SK-N-SH (cell line): ENCODE results near the gene P3H2. TPM values are rescaled to one million over a fixed set of nuclear protein-coding genes. Genes with fewer than 3 reads are reported as not detected.

Source experiments
- CTCF ChIA-PET: fragments of 300-600, 350-600 bp; formaldehyde crosslinking; extraction: SDS; loops from one replicate; lab custom pipeline; 2021; lab: Yijun Ruan, JAX
- POLR2A ChIA-PET: fragments of 350-600 bp; sonication (Branson Sonifier 250); formaldehyde crosslinking; extraction: SDS; loops from one replicate; lab custom pipeline; 2020; ENCODE audit warnings: antibody characterized with exemption, inconsistent platforms; lab: Yijun Ruan, JAX
- DNase-seq: peaks from one replicate; pipeline ENCODE4 v3.0.0; 2012
- H2AFZ ChIP-seq: fragments of 200-600 bp; sonication (generic); 2 replicates; pipeline ENCODE4 v1.8.1; 2016; ENCODE audit warnings: antibody characterized with exemption, mild to moderate bottlenecking, low read depth
- H3F3A ChIP-seq: fragments of 200-600 bp; sonication (generic); replicated peaks from 2 replicates; pipeline ENCODE3; 2016; ENCODE audit warnings: antibody characterized with exemption, mild to moderate bottlenecking; ENCODE audit not compliant: insufficient read depth
- H3K27ac ChIP-seq, 2 experiments: fragments of 200-500 bp in 1 of 2; fragments of 200-600 bp in 1 of 2; sonication (Bioruptor generic) in 1 of 2; sonication (generic), shearing (Covaris generic) in 1 of 2; 2 replicates each; pipeline versions ENCODE4 v1.5.1 to v1.6.1; 2014 to 2016; ENCODE audit warnings: low read depth in 2 of 2, inconsistent platforms in 1 of 2, low read length in 1 of 2, mild to moderate bottlenecking in 1 of 2, mixed read lengths in 1 of 2
- H3K27me3 ChIP-seq: fragments of 200-600 bp; sonication (generic), shearing (Covaris generic); 2 replicates; pipeline ENCODE4 v1.6.1; 2016; ENCODE audit warnings: mixed run types; ENCODE audit not compliant: insufficient read depth
- H3K36me3 ChIP-seq, 2 experiments: fragments of 200-500 bp in 1 of 2; fragments of 200-600 bp in 1 of 2; sonication (Bioruptor generic) in 1 of 2; sonication (generic) in 1 of 2; replicated peaks in 1 of 2; 2 replicates each; pipeline versions ENCODE3 to v1.5.1; 2014 to 2016; ENCODE audit warnings: low read length in 1 of 2, mild to moderate bottlenecking in 1 of 2; ENCODE audit not compliant: insufficient read depth in 2 of 2, control insufficient read depth in 1 of 2
- H3K4me1 ChIP-seq, 2 experiments: fragments of 200-500 bp in 1 of 2; fragments of 200-600 bp in 1 of 2; sonication (Bioruptor generic) in 1 of 2; sonication (generic), shearing (Covaris generic) in 1 of 2; 2 replicates each; pipeline versions ENCODE4 v1.5.1 to v1.6.1; 2014 to 2016; ENCODE audit warnings: low read depth in 1 of 2, low read length in 1 of 2, mixed run types in 1 of 2; ENCODE audit not compliant: insufficient read depth in 2 of 2, control insufficient read depth in 1 of 2
- H3K4me2 ChIP-seq: fragments of 200-600 bp; sonication (generic), shearing (Covaris generic); 2 replicates; pipeline ENCODE4 v1.6.1; 2017; ENCODE audit warnings: mixed run types
- H3K4me3 ChIP-seq, 2 experiments: fragments of 200-500 bp in 1 of 2; fragments of 200-600 bp in 1 of 2; sonication (Bioruptor generic) in 1 of 2; sonication (generic), shearing (Covaris generic) in 1 of 2; 2 replicates each; pipeline versions ENCODE4 v1.5.1 to v1.8.1; 2014 to 2016; ENCODE audit warnings: low read depth in 2 of 2, inconsistent platforms in 1 of 2, low read length in 1 of 2, mild to moderate bottlenecking in 1 of 2, mixed read lengths in 1 of 2, moderate library complexity in 1 of 2
- H3K79me2 ChIP-seq: fragments of 200-600 bp; sonication (generic); 2 replicates; pipeline ENCODE4 v1.8.1; 2017; ENCODE audit warnings: mild to moderate bottlenecking; ENCODE audit not compliant: insufficient read depth
- H3K9ac ChIP-seq: fragments of 200-600 bp; sonication (generic); 2 replicates; pipeline ENCODE4 v1.6.1; 2017; ENCODE audit warnings: mixed run types
- H3K9me2 ChIP-seq: fragments of 200-600 bp; sonication (generic); 2 replicates; pipeline ENCODE4 v1.6.1; 2017; ENCODE audit warnings: mixed run types
- H3K9me3 ChIP-seq: fragments of 200-600 bp; sonication (generic); 2 replicates; pipeline ENCODE4 v1.6.1; 2017; ENCODE audit warnings: mixed run types, mild to moderate bottlenecking, moderate library complexity
- H4K20me1 ChIP-seq: fragments of 200-600 bp; sonication (generic); 2 replicates; pipeline ENCODE4 v1.6.1; 2017; ENCODE audit warnings: mild to moderate bottlenecking, mixed run types; ENCODE audit not compliant: insufficient read depth
- ELF1 ChIP-seq: IDR thresholded peaks from 2 replicates; pipeline ENCODE4 v1.4.0; 2012
- FOSL2 ChIP-seq: IDR thresholded peaks from 2 replicates; pipeline ENCODE4 v1.4.0; 2012; ENCODE audit warnings: low read depth, mild to moderate bottlenecking, moderate library complexity, borderline replicate concordance
- FOXM1 ChIP-seq: IDR thresholded peaks from 2 replicates; pipeline ENCODE4 v1.4.0; 2012; ENCODE audit warnings: low read depth, mild to moderate bottlenecking
- GABPA ChIP-seq: IDR thresholded peaks from 2 replicates; pipeline ENCODE4 v1.4.0; 2012; ENCODE audit warnings: low read depth, mild to moderate bottlenecking
- GATA2 ChIP-seq: sonication (generic); formaldehyde crosslinking; IDR thresholded peaks from 2 replicates; pipeline ENCODE4 v1.5.0; 2020; ENCODE audit warnings: mild to moderate bottlenecking, missing genetic modification reagents
- MXI1 ChIP-seq: IDR thresholded peaks from 2 replicates; pipeline ENCODE4 v1.6.1; 2012; ENCODE audit warnings: mild to moderate bottlenecking, low read depth, low read length, improper control_type of control experiment
- NFIC ChIP-seq: IDR thresholded peaks from 2 replicates; pipeline ENCODE4 v1.4.0; 2012; ENCODE audit warnings: borderline replicate concordance
- NRF1 ChIP-seq: IDR thresholded peaks from 2 replicates; pipeline ENCODE4 v1.6.1; 2012; ENCODE audit warnings: low read depth, mild to moderate bottlenecking, low read length
- PBX3 ChIP-seq: IDR thresholded peaks from 2 replicates; pipeline ENCODE4; 2012
- REST ChIP-seq: IDR thresholded peaks from 2 replicates; pipeline ENCODE4 v1.6.1; 2012; ENCODE audit warnings: mild to moderate bottlenecking, low read depth, low read length, moderate library complexity
- RXRA ChIP-seq: IDR thresholded peaks from 2 replicates; pipeline ENCODE4 v1.4.0; 2012; ENCODE audit warnings: low read depth, mild to moderate bottlenecking, borderline replicate concordance
- SIN3A ChIP-seq: IDR thresholded peaks from 2 replicates; pipeline ENCODE4 v1.6.1; 2012; ENCODE audit warnings: low read depth, mild to moderate bottlenecking, low read length, moderate library complexity, borderline replicate concordance
- SMC3 ChIP-seq: IDR thresholded peaks from 2 replicates; pipeline ENCODE4 v1.6.1; 2012; ENCODE audit warnings: low read depth, low read length, improper control_type of control experiment
- TAF1 ChIP-seq: IDR thresholded peaks from 2 replicates; pipeline ENCODE4 v1.6.1; 2012; ENCODE audit warnings: low read depth, mild to moderate bottlenecking, low read length, moderate library complexity, borderline replicate concordance
- TEAD4 ChIP-seq: IDR thresholded peaks from 2 replicates; pipeline ENCODE4 v1.4.0; 2012; ENCODE audit warnings: mild to moderate bottlenecking, borderline replicate concordance; ENCODE audit not compliant: insufficient read depth
- USF2 ChIP-seq: fragments of 150-350 bp; IDR thresholded peaks from 2 replicates; pipeline ENCODE4 v1.6.1; 2017; ENCODE audit warnings: antibody characterized with exemption, low read length, low read depth, borderline replicate concordance
- ZBTB33 ChIP-seq: IDR thresholded peaks from 2 replicates; pipeline ENCODE4 v1.4.0; 2012; ENCODE audit warnings: low read depth, borderline replicate concordance
- WGBS: methylation state at CpG from one replicate; pipeline ENCODE4 v1.1.6; 2017; ENCODE audit warnings: low lambda C conversion rate; 5-methylcytosine and 5-hydroxymethylcytosine counted together
- polyA plus RNA-seq, 3 experiments: library from polyadenylated mRNA; depleted of rRNA; stranded (reverse); fragments of >200 nt; gene quantifications; 2 replicates each; pipeline ENCODE4 v1.2.3, GENCODE V29; 2012

P3H2 gene
- polyA plus RNA-seq, 1 of the 3 experiments (the other 2 are of a cell fraction): 2.8 TPM

- TF ChIP-seq REST: no peak
- no peak for TF ChIP-seq NFIC
- TF ChIP-seq USF2: no peak
- TF ChIP-seq SIN3A: no peak
- TF ChIP-seq SMC3: no peak
- TF ChIP-seq GATA2 (CRISPR knock-in tag): no peak
- TF ChIP-seq TEAD4: no peak
- TF ChIP-seq MXI1: no peak
- TF ChIP-seq NRF1: no peak
- TF ChIP-seq FOSL2: no peak
Observed at GRCh38 chr3:190003068-190003467, 117.6 kb downstream of the P3H2 start (continued).

- H3K36me3 ChIP-seq: no peaks in the 10 kb centered on the region
- DNase-seq: no peak
- CTCF ChIA-PET: no interaction called here
- WGBS: 28% methylated on average over 3 of the region's 3 CpGs
- no peaks in the 10 kb centered on the region for H3K79me2 ChIP-seq
- no peaks in the 10 kb centered on the region; a peak in 1 of 4 replicates for H3K4me1 ChIP-seq
- H3F3A ChIP-seq: no peaks in the 10 kb centered on the region
- TF ChIP-seq RXRA (no peak), ZBTB33 (no peak), FOSL2 (no peak), MXI1 (no peak), NRF1 (no peak), REST (no peak), USF2 (no peak), GABPA (no peak), ELF1 (no peak), PBX3 (no peak), TAF1 (no peak), FOXM1 (no peak)
- POLR2A ChIA-PET: no interaction called here
- H4K20me1 ChIP-seq: no peaks in the 10 kb centered on the region
- no peak overlapping the region for H3K27ac ChIP-seq
- no peaks in the 10 kb centered on the region for H3K9me3 ChIP-seq
- H3K9me2 ChIP-seq: no peaks in the 10 kb centered on the region
- no peak overlapping the region for H3K4me2 ChIP-seq
- no peak overlapping the region for H3K9ac ChIP-seq
- no peak overlapping the region for H2AFZ ChIP-seq
- no peak overlapping the region for H3K4me3 ChIP-seq
- no peaks in the 10 kb centered on the region for H3K27me3 ChIP-seq
Observed at GRCh38 chr3:190001426-190001825, 119.3 kb downstream of the P3H2 start.
